Measurements from ENCODE around the gene UQCC2.

The UQCC2 gene

GRCh38 chr6:33711140-33712129 lies at the start of gene UQCC2:
Gene UQCC2, minus strand, starts transcription at chr6:33711700. Its CDS starts 14 bp downstream, at chr6:33711686.
- peak; percentile 83 for DNase-seq

GRCh38 chr6:33759887-33760629 lies 48.6 kb upstream of the UQCC2 start:
- no peak for DNase-seq

- DNase-seq = no peak
Observed at GRCh38 chr6:33758815-33759216, 47.3 kb upstream of the UQCC2 start.

GRCh38 chr6:33757906-33758305 lies 46.4 kb upstream of the UQCC2 start:
- DNase-seq = no peak

- no peak for DNase-seq
Observed at GRCh38 chr6:33757113-33757512, 45.6 kb upstream of the UQCC2 start.

- no peak for DNase-seq
Observed at GRCh38 chr6:33756211-33756954, 44.9 kb upstream of the UQCC2 start.

- no peak for DNase-seq
Observed at GRCh38 chr6:33755070-33755869, 43.8 kb upstream of the UQCC2 start.

- no peak for DNase-seq
Observed at GRCh38 chr6:33754222-33754621, 42.7 kb upstream of the UQCC2 start.

- DNase-seq = no peak
Observed at GRCh38 chr6:33752646-33753015, 41.1 kb upstream of the UQCC2 start.

GRCh38 chr6:33751771-33752645 lies 40.5 kb upstream of the UQCC2 start:
- no peak for DNase-seq

- DNase-seq = no peak
Observed at GRCh38 chr6:33750244-33750991, 38.9 kb upstream of the UQCC2 start.

- no peak for DNase-seq
Observed at GRCh38 chr6:33749401-33749800, 37.9 kb upstream of the UQCC2 start.

GRCh38 chr6:33748841-33749240 lies 37.3 kb upstream of the UQCC2 start:
- no peak for DNase-seq

- no peak for DNase-seq
Observed at GRCh38 chr6:33747823-33748222, 36.3 kb upstream of the UQCC2 start.

- no peak for DNase-seq
Observed at GRCh38 chr6:33746651-33747100, 35.2 kb upstream of the UQCC2 start, which contains the start of gene IP6K3. Gene IP6K3, minus strand, starts transcription at chr6:33746905. Its CDS starts 11,429 bp downstream, at chr6:33735476.

GRCh38 chr6:33746036-33746600 lies 34.6 kb upstream of the UQCC2 start:
- no peak for DNase-seq

- no peak for DNase-seq
Observed at GRCh38 chr6:33745548-33745947, 34.0 kb upstream of the UQCC2 start.

- DNase-seq = no peak
Observed at GRCh38 chr6:33744895-33745546, 33.5 kb upstream of the UQCC2 start.

Data from GOT3 (cell line).